ENCODE data around the gene PITPNM1. TPM values are rescaled to one million over a fixed set of nuclear protein-coding genes. Genes with fewer than 3 reads are reported as not detected.

PITPNM1 gene
- polyA plus RNA-seq, 4 donors = 26.9 to 38.6 (median 33.7) TPM

DNA sequence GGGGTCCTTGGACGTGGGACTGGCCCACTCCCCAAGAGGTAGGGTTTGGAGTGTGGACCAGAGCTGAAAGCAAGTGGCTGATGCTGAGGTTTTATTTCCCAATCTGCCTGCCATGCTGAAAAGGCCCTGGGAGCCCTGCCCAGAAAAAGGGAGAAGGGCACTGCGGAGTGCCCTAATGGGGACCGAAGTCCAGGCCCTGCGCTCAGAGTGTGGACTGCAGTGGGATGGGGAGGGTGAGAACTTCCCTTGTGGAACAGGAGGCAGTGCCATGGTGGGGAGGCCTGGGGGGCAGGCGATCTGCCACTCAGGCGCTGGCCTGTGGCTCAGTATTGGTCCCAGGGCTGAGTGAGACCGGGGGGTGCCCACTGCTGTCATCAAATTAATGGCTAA is 56.9 kb downstream of the PITPNM1 start:
- no peak for DNase-seq (ENCODE audit: low read depth in 4 of 4, low spot score in 3 of 4)

DNA sequence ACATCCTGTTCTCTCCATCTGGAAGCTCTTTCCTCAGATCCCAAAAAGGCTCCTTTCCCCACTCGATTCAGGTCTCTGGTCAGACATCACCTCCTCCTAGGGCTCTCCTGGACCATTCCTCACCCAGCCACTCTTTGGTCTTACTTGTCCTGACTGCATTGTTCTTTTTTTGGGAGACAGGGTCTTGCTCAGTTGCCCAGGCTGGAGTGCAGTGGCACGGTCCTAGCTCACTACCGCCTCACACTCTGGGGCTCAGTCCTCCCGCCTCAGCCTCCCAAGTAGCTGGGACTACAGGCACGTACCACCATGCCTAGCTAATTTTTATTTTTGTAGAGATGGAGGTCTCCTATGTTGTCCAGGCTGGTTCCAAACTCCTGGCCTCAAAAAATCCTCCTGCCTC is 59.6 kb downstream of the PITPNM1 start:
- DNase-seq (ENCODE audit: low read depth in 4 of 4, low spot score in 3 of 4) = no peak

DNA sequence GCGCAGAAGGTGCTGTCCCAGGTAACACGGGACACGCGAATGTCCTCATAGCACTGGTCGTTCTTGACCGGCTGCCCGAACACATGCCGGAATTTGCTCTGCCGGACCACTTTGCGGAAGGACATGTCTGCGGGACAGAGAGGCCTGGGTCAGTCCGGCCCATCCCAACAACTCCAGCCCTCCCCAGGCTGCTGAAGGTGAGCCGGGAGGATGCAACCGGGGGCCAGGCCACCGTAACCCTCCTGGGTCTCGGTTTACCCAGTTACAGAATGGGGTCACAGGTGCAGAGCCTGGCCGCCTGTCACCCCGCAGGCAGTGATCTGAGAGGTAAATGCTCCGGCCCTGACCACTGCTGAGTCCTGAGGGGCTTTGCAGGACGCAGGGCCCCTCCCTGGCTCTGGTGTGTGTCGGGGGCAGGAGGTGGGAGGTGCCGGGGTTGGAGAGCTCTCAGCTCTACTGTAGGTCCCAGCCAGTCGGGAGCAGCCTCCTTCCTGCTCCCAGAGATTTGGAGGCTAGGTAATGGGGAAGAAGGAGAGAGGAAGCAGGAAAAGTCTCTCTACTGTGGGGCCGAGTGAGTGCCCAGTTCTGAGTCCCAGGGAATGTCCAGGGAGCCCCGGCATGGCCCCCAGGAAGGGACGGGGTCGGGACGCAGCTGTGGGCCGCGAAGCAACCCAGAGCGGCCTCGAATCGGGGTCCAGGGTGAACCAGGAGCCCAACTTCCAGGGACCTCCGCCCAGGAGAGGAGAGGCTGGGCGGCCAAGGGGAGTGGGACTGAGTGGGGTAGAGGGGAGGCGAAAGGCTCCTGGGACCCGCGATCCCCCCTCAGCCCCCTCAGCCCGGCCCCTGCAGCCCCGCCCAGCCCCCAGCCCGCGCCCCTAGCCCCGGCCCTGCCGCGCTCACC is 62.4 kb downstream of the PITPNM1 start:
- DNase-seq (ENCODE audit: low read depth in 4 of 4, low spot score in 3 of 4) = no peak

Other genes with a start within 250 kb of the PITPNM1 start
- gene GRK2, start 238.9 kb downstream of the PITPNM1 start, polyA plus RNA-seq (ENCODE audit: insufficient read length in 4 of 4) = 10 to 100 TPM; 43.3 to 66.4 (median 47.0) TPM
- gene ANKRD13D, start 216.1 kb downstream of the PITPNM1 start, polyA plus RNA-seq (ENCODE audit: insufficient read length in 4 of 4) = 10 to 100 TPM; 20.2 to 60.0 (median 30.1) TPM
- gene SSH3, start 201.8 kb downstream of the PITPNM1 start, polyA plus RNA-seq (ENCODE audit: insufficient read length in 4 of 4) = 10 to 100 TPM; 16.6 to 37.2 (median 24.5) TPM
- gene POLD4, start 151.8 kb downstream of the PITPNM1 start, polyA plus RNA-seq (ENCODE audit: insufficient read length in 4 of 4) = 10 to 100 TPM; 18.5 to 36.3 (median 22.3) TPM
- gene CLCF1, start 131.8 kb downstream of the PITPNM1 start, polyA plus RNA-seq (ENCODE audit: insufficient read length in 4 of 4) = 10 to 100 TPM in 1 of 4 donors, 1 to 10 TPM in 3; 5.4 to 12.9 (median 7.0) TPM
- 10 to 100 TPM; 16.6 to 37.5 (median 19.1) TPM for gene RAD9A, start 113.4 kb downstream of the PITPNM1 start, polyA plus RNA-seq (ENCODE audit: insufficient read length in 4 of 4)
- gene PPP1CA, start 103.5 kb downstream of the PITPNM1 start, polyA plus RNA-seq (ENCODE audit: insufficient read length in 4 of 4) = 100 to 1,000 TPM in 3 of 4 donors, 10 to 100 TPM in 1; 77.6 to 177 (median 146) TPM
- 10 to 100 TPM in 1 of 4 donors, 1 to 10 TPM in 3; 2.5 to 11.7 (median 4.4) TPM for gene TBC1D10C, start 101.3 kb downstream of the PITPNM1 start, polyA plus RNA-seq (ENCODE audit: insufficient read length in 4 of 4)
- gene CARNS1, start 89.7 kb downstream of the PITPNM1 start, polyA plus RNA-seq (ENCODE audit: insufficient read length in 4 of 4) = 1 to 10 TPM; 1.1 to 4.4 (median 1.8) TPM
- gene RPS6KB2, start 76.9 kb downstream of the PITPNM1 start, polyA plus RNA-seq (ENCODE audit: insufficient read length in 4 of 4) = 10 to 100 TPM; 37.4 to 46.7 (median 41.7) TPM
- 1 to 10 TPM in 3 of 4 donors, under 1 TPM in 1; 0.86 to 2.4 (median 2.0) TPM for gene PTPRCAP, start 67.7 kb downstream of the PITPNM1 start, polyA plus RNA-seq (ENCODE audit: insufficient read length in 4 of 4)
- 10 to 100 TPM; 43.9 to 82.9 (median 59.9) TPM for gene CORO1B, start 61.9 kb downstream of the PITPNM1 start, polyA plus RNA-seq (ENCODE audit: insufficient read length in 4 of 4)
- gene GPR152, start 52.6 kb downstream of the PITPNM1 start, polyA plus RNA-seq (ENCODE audit: insufficient read length in 4 of 4) = not detected
- under 1 TPM; 0.54 to 0.75 (median 0.64) TPM for gene CABP4, start 50.0 kb downstream of the PITPNM1 start, polyA plus RNA-seq (ENCODE audit: insufficient read length in 4 of 4)
- gene TMEM134, start 36.1 kb downstream of the PITPNM1 start, polyA plus RNA-seq (ENCODE audit: insufficient read length in 4 of 4) = 10 to 100 TPM; 32.4 to 73.8 (median 42.1) TPM
- 10 to 100 TPM; 52.7 to 69.0 (median 65.4) TPM for gene AIP, start 22.3 kb downstream of the PITPNM1 start, polyA plus RNA-seq (ENCODE audit: insufficient read length in 4 of 4)
- gene CDK2AP2, start 2.8 kb upstream of the PITPNM1 start, polyA plus RNA-seq (ENCODE audit: insufficient read length in 4 of 4) = 10 to 100 TPM; 28.4 to 60.1 (median 44.1) TPM
- under 1 TPM in 2 of 4 donors, not detected in 2; 0.29 to 0.39 TPM for gene CABP2, start 18.1 kb upstream of the PITPNM1 start, polyA plus RNA-seq (ENCODE audit: insufficient read length in 4 of 4)
- gene GSTP1, start 78.4 kb upstream of the PITPNM1 start, polyA plus RNA-seq (ENCODE audit: insufficient read length in 4 of 4) = 100 to 1,000 TPM; 560 to 818 (median 731) TPM
- 100 to 1,000 TPM; 122 to 271 (median 155) TPM for gene NDUFV1, start 101.6 kb upstream of the PITPNM1 start, polyA plus RNA-seq (ENCODE audit: insufficient read length in 4 of 4)
- gene NUDT8, start 124.6 kb upstream of the PITPNM1 start, polyA plus RNA-seq (ENCODE audit: insufficient read length in 4 of 4) = 10 to 100 TPM in 1 of 4 donors, 1 to 10 TPM in 3; 3.6 to 10.1 (median 4.1) TPM
- not detected for gene TBX10, start 134.4 kb upstream of the PITPNM1 start, polyA plus RNA-seq (ENCODE audit: insufficient read length in 4 of 4)
- 10 to 100 TPM in 3 of 4 donors, 1 to 10 TPM in 1; 1.0 to 26.6 (median 20.6) TPM for gene ACY3, start 145.4 kb upstream of the PITPNM1 start, polyA plus RNA-seq (ENCODE audit: insufficient read length in 4 of 4)
- gene ALDH3B2, start 169.3 kb upstream of the PITPNM1 start, polyA plus RNA-seq (ENCODE audit: insufficient read length in 4 of 4) = 1 to 10 TPM in 3 of 4 donors, under 1 TPM in 1; 0.05 to 4.2 (median 2.6) TPM

Data from left renal pelvis (tissue), 4 donors.